HCT116 (cell line): ENCODE data around the gene TRUB1. TPM values are rescaled to one million over a fixed set of nuclear protein-coding genes. Genes with fewer than 3 reads are reported as not detected.

ENCODE experiments used
- ATAC-seq: fragments of 200-7000 bp; cut with Tn5 transposase; 2 replicates; pipeline ENCODE4 v1.9.1; 2020; ENCODE audit warnings: mild to moderate bottlenecking, moderate library complexity
- BruUV-seq: library from RNA; stranded (reverse); fragments of 400-500 nt; replicated peaks from 2 replicates; lab custom pipeline; 2021; lab: Mats Ljungman, UMichigan
- CTCF ChIA-PET: fragments of 300-600 bp; sonication (Branson Sonifier 250); formaldehyde crosslinking; loops from one replicate; lab custom pipeline; 2021; ENCODE audit warnings: antibody characterized with exemption; lab: Charles Lee
- POLR2A ChIA-PET: fragments of 300-600, 350-600 bp; sonication (Branson Sonifier 250); formaldehyde crosslinking; loops from one replicate; lab custom pipeline; 2021; ENCODE audit warnings: antibody characterized with exemption; lab: Charles Lee
- RAD21 ChIA-PET, 2 experiments: fragments of 300-600 bp; sonication (Branson Sonifier 250); formaldehyde crosslinking; loops; one replicate each; lab custom pipeline; 2023; ENCODE audit warnings: low total read pairs in 2 of 2; ENCODE audit not compliant: uncharacterized antibody in 2 of 2, unreplicated experiment in 2 of 2, low non-redundant PET in 1 of 2; lab: Charles Lee
- DNase-seq: peaks from one replicate; pipeline ENCODE4 v3.0.0-alpha.2; 2010; ENCODE audit warnings: low read depth, low spot score
- H2AFZ ChIP-seq: fragments of 200-600 bp; shearing (Covaris generic), sonication (generic); 2 replicates; pipeline ENCODE4 v1.6.1; 2017; ENCODE audit warnings: low read depth, mixed run types, mixed read lengths, antibody characterized with exemption, low read length; ENCODE audit not compliant: poor library complexity, severe bottlenecking
- H3K27ac ChIP-seq: 2 replicates; pipeline ENCODE4 v1.5.1; 2012; ENCODE audit warnings: low read depth, low read length
- H3K27me3 ChIP-seq: fragments of 200-600 bp; sonication (generic); 2 replicates; pipeline ENCODE4 v1.6.1; 2016; ENCODE audit warnings: mixed run types, low read length, mixed read lengths; ENCODE audit not compliant: insufficient read depth
- H3K36me3 ChIP-seq, 2 experiments: fragments of 200-500 bp in 1 of 2; fragments of 200-600 bp in 1 of 2; sonication (Bioruptor generic) in 1 of 2; sonication (generic) in 1 of 2; 2 replicates each; pipeline versions ENCODE4 v1.5.1 to v1.6.1; 2014 to 2016; ENCODE audit warnings: low read length in 2 of 2, inconsistent platforms in 1 of 2, mixed read lengths in 1 of 2, mixed run types in 1 of 2; ENCODE audit not compliant: insufficient read depth in 2 of 2, control insufficient read depth in 1 of 2
- H3K4me1 ChIP-seq, 2 experiments: fragments of 200-600 bp in 1 of 2; sonication (generic) in 1 of 2; 2 replicates each; pipeline versions ENCODE4 v1.5.1 to v1.6.1; 2012 to 2017; ENCODE audit warnings: low read length in 2 of 2, inconsistent platforms in 1 of 2, mild to moderate bottlenecking in 1 of 2, mixed read lengths in 1 of 2, mixed run types in 1 of 2, moderate library complexity in 1 of 2; ENCODE audit not compliant: insufficient read depth in 2 of 2, control insufficient read depth in 1 of 2
- H3K4me2 ChIP-seq: fragments of 200-600 bp; sonication (generic); 2 replicates; pipeline ENCODE4 v1.6.1; 2017; ENCODE audit warnings: mixed run types, low read length, mixed read lengths
- H3K4me3 ChIP-seq, 2 experiments: fragments of 200-600 bp in 1 of 2; sonication (generic) in 1 of 2; replicated peaks in 1 of 2; 2 replicates each; pipeline ENCODE4 v1.5.1; 2011 to 2016; ENCODE audit warnings: low read length in 2 of 2, control low read depth in 1 of 2, low read depth in 1 of 2, mild to moderate bottlenecking in 1 of 2, mixed read lengths in 1 of 2, mixed run types in 1 of 2
- H3K79me2 ChIP-seq: fragments of 200-600 bp; sonication (generic); 2 replicates; pipeline ENCODE4 v1.6.1; 2017; ENCODE audit warnings: mild to moderate bottlenecking, mixed run types, low read length, moderate library complexity, mixed read lengths; ENCODE audit not compliant: insufficient read depth
- H3K9ac ChIP-seq: fragments of 200-600 bp; sonication (generic); 2 replicates; pipeline ENCODE4 v1.6.1; 2016; ENCODE audit warnings: low read length, mixed read lengths
- H3K9me2 ChIP-seq: fragments of 200-600 bp; sonication (generic), shearing (Covaris generic); 2 replicates; pipeline ENCODE4 v1.6.1; 2017; ENCODE audit warnings: mixed run types, mild to moderate bottlenecking, moderate library complexity; ENCODE audit not compliant: insufficient read depth
- H3K9me3 ChIP-seq, 2 experiments: fragments of 200-500 bp in 1 of 2; fragments of 200-600 bp in 1 of 2; sonication (Bioruptor generic) in 1 of 2; sonication (generic) in 1 of 2; 2 replicates each; pipeline ENCODE4 v1.6.1; 2014 to 2017; ENCODE audit warnings: low read length in 2 of 2, mixed read lengths in 2 of 2, inconsistent platforms in 1 of 2, low read depth in 1 of 2, mild to moderate bottlenecking in 1 of 2, mixed run types in 1 of 2, moderate library complexity in 1 of 2; ENCODE audit not compliant: control insufficient read depth in 1 of 2, insufficient read depth in 1 of 2
- H4K20me1 ChIP-seq: fragments of 200-600 bp; sonication (generic), shearing (Covaris generic); 2 replicates; pipeline ENCODE4 v1.6.1; 2017; ENCODE audit warnings: mixed run types, mild to moderate bottlenecking, moderate library complexity; ENCODE audit not compliant: insufficient read depth
- ELF1 ChIP-seq: IDR thresholded peaks from 2 replicates; pipeline ENCODE4 v1.6.1; 2012; ENCODE audit warnings: low read depth, borderline replicate concordance
- EZH2 ChIP-seq: fragments of 200-600 bp; sonication (generic); IDR thresholded peaks from 2 replicates; pipeline ENCODE4 v1.6.1; 2017; ENCODE audit warnings: antibody characterized with exemption, mixed run types
- FOSL1 ChIP-seq: IDR thresholded peaks from 2 replicates; pipeline ENCODE4 v1.6.1; 2012; ENCODE audit warnings: low read depth
- JUND ChIP-seq: IDR thresholded peaks from 2 replicates; pipeline ENCODE4 v1.6.1; 2012
- REST ChIP-seq: IDR thresholded peaks from 2 replicates; pipeline ENCODE4 v1.6.1; 2012; ENCODE audit warnings: low read depth
- SIN3A ChIP-seq: IDR thresholded peaks from 2 replicates; pipeline ENCODE4 v1.6.1; 2012; ENCODE audit warnings: low read depth
- SP1 ChIP-seq: IDR thresholded peaks from 2 replicates; pipeline ENCODE4 v1.6.1; 2012; ENCODE audit warnings: low read depth
- TCF7L2 ChIP-seq: IDR thresholded peaks from 2 replicates; pipeline ENCODE4 v1.7.0; 2011; ENCODE audit warnings: borderline replicate concordance, inconsistent platforms; ENCODE audit not compliant: insufficient read depth, insufficient read length; ENCODE audit errors: extremely low read depth
- YY1 ChIP-seq: IDR thresholded peaks from 2 replicates; pipeline ENCODE4 v1.6.1; 2011; ENCODE audit warnings: low read length, low read depth, moderate library complexity, mild to moderate bottlenecking; ENCODE audit not compliant: insufficient replicate concordance; ENCODE audit errors: extremely low read depth
- ZFX ChIP-seq: fragments of 450-650 bp; IDR thresholded peaks from 2 replicates; pipeline ENCODE4 v1.6.1; 2017
- ZNF274 ChIP-seq: fragments of 200-500 bp; sonication (Bioruptor generic); IDR thresholded peaks from 2 replicates; pipeline ENCODE4 v1.6.1; 2014; ENCODE audit warnings: mild to moderate bottlenecking, low read depth, low read length, inconsistent platforms
- intact Hi-C: fragments of 100-400 bp; cut with micrococcal nuclease; formaldehyde crosslinking; loops from 2 replicates; pipeline ENCODE4 v1.10.0; 2022
- total RNA-seq: library from RNA; stranded (reverse); gene quantifications from one replicate; pipeline ENCODE4 v1.2.1, GENCODE V29; 2021; ENCODE audit not compliant: unreplicated experiment
- TF ChIP-seq, protein P1 (sequence below): IDR thresholded peaks from 2 replicates; pipeline ENCODE4 v1.6.1; 2012
- TF ChIP-seq, protein P2 (sequence below): IDR thresholded peaks from 2 replicates; pipeline ENCODE4 v1.6.1; 2012
- TF ChIP-seq, protein P3 (sequence below), 3 experiments: fragments of 200-600 bp in 1 of 3; sonication (generic) in 1 of 3; IDR thresholded peaks in 2 of 3; conservative IDR thresholded peaks in 1 of 3; 2 replicates each; pipeline ENCODE4 v1.5.1; 2012 to 2017; ENCODE audit warnings: low read depth in 2 of 3, low read length in 2 of 3, antibody characterized with exemption in 1 of 3, borderline replicate concordance in 1 of 3, control low read depth in 1 of 3, mild to moderate bottlenecking in 1 of 3, mixed read lengths in 1 of 3, mixed run types in 1 of 3, moderate library complexity in 1 of 3; ENCODE audit not compliant: insufficient read depth in 1 of 3

Gene TRUB1
- total RNA-seq, 1 experiment from 2014 or later: 44.1 TPM

GRCh38 chr10:114912470-114912859 lies 25.5 kb upstream of the TRUB1 start:
- H2AFZ ChIP-seq: no peak overlapping the region

More at GRCh38 chr10:114912470-114912859, 25.5 kb upstream of the TRUB1 start:
- Histone ChIP-seq H3K27ac (no peak overlapping the region), H4K20me1 (no peaks in the 10 kb centered on the region), H3K9me2 (no peaks in the 10 kb centered on the region), H3K9ac (no peak overlapping the region), H3K4me2 (no peak overlapping the region), H3K36me3 (no peaks in the 10 kb centered on the region), H3K4me3 (no peak overlapping the region), H3K9me3 (no peaks in the 10 kb centered on the region), H3K4me1 (no peaks in the 10 kb centered on the region), H3K27me3 (no peaks in the 10 kb centered on the region), H3K79me2 (no peaks in the 10 kb centered on the region)
- intact Hi-C loops: no loop called here
- POLR2A ChIA-PET: no interaction called here
- ATAC-seq (no peak), DNase-seq (no peak)
- TF ChIP-seq ELF1 (no peak), SP1 (no peak), TCF7L2 (no peak), EZH2 (no peak), FOSL1 (no peak), SIN3A (no peak), REST (no peak), ZNF274 (no peak), JUND (no peak), ZFX (no peak), YY1 (no peak)
- TF ChIP-seq, protein P1, sequence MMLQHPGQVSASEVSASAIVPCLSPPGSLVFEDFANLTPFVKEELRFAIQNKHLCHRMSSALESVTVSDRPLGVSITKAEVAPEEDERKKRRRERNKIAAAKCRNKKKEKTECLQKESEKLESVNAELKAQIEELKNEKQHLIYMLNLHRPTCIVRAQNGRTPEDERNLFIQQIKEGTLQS: no peak
- TF ChIP-seq, protein P2, sequence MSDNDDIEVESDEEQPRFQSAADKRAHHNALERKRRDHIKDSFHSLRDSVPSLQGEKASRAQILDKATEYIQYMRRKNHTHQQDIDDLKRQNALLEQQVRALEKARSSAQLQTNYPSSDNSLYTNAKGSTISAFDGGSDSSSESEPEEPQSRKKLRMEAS: no peak
- TF ChIP-seq, protein P3, sequence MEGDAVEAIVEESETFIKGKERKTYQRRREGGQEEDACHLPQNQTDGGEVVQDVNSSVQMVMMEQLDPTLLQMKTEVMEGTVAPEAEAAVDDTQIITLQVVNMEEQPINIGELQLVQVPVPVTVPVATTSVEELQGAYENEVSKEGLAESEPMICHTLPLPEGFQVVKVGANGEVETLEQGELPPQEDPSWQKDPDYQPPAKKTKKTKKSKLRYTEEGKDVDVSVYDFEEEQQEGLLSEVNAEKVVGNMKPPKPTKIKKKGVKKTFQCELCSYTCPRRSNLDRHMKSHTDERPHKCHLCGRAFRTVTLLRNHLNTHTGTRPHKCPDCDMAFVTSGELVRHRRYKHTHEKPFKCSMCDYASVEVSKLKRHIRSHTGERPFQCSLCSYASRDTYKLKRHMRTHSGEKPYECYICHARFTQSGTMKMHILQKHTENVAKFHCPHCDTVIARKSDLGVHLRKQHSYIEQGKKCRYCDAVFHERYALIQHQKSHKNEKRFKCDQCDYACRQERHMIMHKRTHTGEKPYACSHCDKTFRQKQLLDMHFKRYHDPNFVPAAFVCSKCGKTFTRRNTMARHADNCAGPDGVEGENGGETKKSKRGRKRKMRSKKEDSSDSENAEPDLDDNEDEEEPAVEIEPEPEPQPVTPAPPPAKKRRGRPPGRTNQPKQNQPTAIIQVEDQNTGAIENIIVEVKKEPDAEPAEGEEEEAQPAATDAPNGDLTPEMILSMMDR (IDR thresholded peaks at IDR 0.05 in 2 of 3, conservative IDR thresholded peaks at IDR 0.05 in 1 of 3; ENCODE audit: borderline replicate concordance in 1 of 3, insufficient read depth in 1 of 3, low read depth in 2 of 3, low read length in 2 of 3): no peak
- CTCF ChIA-PET: no interaction called here
- RAD21 ChIA-PET: no interaction called here
- no TSS peak for BruUV-seq
